ENCODE measurements around the gene LDAF1. TPM values are rescaled to one million over a fixed set of nuclear protein-coding genes. Genes with fewer than 3 reads are reported as not detected.
"Not testable (repeated sequence)": the region's sequence is repeated elsewhere in the genome, so short reads cannot be mapped to it uniquely, and the experiment has no call there.

LDAF1 gene
- polyA plus RNA-seq: 29.7 TPM

- Mint-ChIP-seq H3K4me3 (peak within 1 kb of the TSS; percentile 90 to 97 (median 94)), H3K4me1 (peaks cover 6 to 18% (median 10%) of the 10 kb centered on the region in 3 donors), H3K27me3 (no peaks in the 10 kb centered on the region)
These were observed at the start of gene LDAF1 for GRCh38 chr16:21158208-21159110. Gene LDAF1 (plus strand): TSS chr16:21158674. CDS start chr16:21161183, 2,509 bp downstream.

GRCh38 chr16:21115551-21115950 is 42.9 kb upstream of the LDAF1 start:
- not testable (repeated sequence) for H3K27ac Mint-ChIP-seq, H3K27me3 Mint-ChIP-seq, H3K36me3 Mint-ChIP-seq, H3K9me3 Mint-ChIP-seq
- H3K4me3 Mint-ChIP-seq: peak overlapping the region in 1 of 4 donors; percentile 74
- H3K4me1 Mint-ChIP-seq: peaks cover 9 to 18% (median 11%) of the 10 kb centered on the region in 3 donors

More at GRCh38 chr16:21158208-21159110, at the start of gene LDAF1:
- H3K27ac Mint-ChIP-seq: peak within 1 kb of the TSS; percentile 63 to 83 (median 73)
- no peaks in the 10 kb centered on the region for H3K9me3 Mint-ChIP-seq
- H3K36me3 Mint-ChIP-seq: peaks cover 5% of the 10 kb centered on the region

DNA sequence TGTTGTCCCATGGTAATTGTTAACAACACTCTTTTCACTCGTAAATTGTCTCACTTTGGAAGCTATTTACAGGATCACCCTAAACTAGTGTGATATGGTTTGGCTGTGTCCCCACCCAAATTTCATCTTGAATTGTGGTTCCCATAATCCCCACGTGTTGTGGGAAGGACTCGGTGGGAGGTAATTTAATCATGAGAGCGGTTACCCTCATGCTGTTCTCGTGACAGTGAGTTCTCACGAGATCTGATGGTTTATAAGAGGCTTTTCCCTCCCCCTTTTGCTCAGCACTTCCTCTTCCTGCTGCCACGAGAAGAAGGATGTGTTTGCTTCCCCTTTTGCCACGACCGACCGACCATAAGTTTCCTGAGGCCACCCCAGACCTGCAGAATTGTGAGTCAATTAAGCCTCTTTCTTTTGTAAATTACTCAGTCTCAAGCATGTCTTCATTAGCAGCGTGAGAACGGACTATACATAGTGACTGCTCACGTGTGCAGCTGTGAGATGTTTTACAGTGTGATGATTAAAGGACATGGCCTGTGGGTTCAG is 42.3 kb upstream of the LDAF1 start:
- Mint-ChIP-seq H3K4me1 (peaks cover 9 to 18% (median 11%) of the 10 kb centered on the region in 3 donors), H3K9me3 (peaks cover 2 to 7% (median 6%) of the 10 kb centered on the region in 3 donors), H3K36me3 (peaks cover 12% of the 10 kb centered on the region), H3K4me3 (peak overlapping the region; percentile 33 to 94 (median 82)), H3K27me3 (peaks cover 1% of the 10 kb centered on the region), H3K27ac (peak overlapping the region in 2 of 3 donors; percentile 82 to 94)

DNA sequence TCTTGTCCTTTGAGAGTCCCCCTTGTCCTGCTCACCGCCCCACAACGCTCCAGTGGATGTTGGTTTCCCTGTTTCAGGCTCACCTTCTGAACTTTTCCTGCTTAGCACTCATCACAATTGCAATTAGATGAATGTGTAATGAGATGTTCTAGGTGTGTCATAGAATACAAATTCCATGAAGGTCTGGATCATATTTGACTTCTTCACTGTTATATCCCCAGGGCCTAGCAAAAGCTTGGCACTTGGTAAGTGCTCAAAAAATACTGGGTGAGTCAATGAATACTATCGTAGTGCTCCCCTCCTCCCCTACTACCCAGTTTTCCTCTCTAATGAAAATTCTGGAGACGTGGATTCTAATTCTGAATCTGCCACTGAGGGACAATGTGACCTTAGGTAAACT is 40.9 kb upstream of the LDAF1 start:
- peak overlapping the region in 3 of 4 donors; percentile 25 to 49 (median 39) for H3K4me3 Mint-ChIP-seq
- H3K27me3 Mint-ChIP-seq: no peaks in the 10 kb centered on the region
- H3K4me1 Mint-ChIP-seq: peaks cover 9 to 16% (median 11%) of the 10 kb centered on the region in 3 donors
- H3K27ac Mint-ChIP-seq: peak overlapping the region in 1 of 3 donors; percentile 16
- H3K9me3 Mint-ChIP-seq: peaks cover 0 to 6% (median 4%) of the 10 kb centered on the region in 3 donors
- H3K36me3 Mint-ChIP-seq: peaks cover 13% of the 10 kb centered on the region

GRCh38 chr16:21120976-21121520 is 37.4 kb upstream of the LDAF1 start:
- Mint-ChIP-seq H3K4me3 (no peak overlapping the region), H3K27ac (no peak overlapping the region), H3K9me3 (peaks cover 0 to 6% (median 4%) of the 10 kb centered on the region in 3 donors), H3K27me3 (no peaks in the 10 kb centered on the region), H3K36me3 (peaks cover 18% of the 10 kb centered on the region), H3K4me1 (peaks cover 8 to 17% (median 11%) of the 10 kb centered on the region in 3 donors)

DNA sequence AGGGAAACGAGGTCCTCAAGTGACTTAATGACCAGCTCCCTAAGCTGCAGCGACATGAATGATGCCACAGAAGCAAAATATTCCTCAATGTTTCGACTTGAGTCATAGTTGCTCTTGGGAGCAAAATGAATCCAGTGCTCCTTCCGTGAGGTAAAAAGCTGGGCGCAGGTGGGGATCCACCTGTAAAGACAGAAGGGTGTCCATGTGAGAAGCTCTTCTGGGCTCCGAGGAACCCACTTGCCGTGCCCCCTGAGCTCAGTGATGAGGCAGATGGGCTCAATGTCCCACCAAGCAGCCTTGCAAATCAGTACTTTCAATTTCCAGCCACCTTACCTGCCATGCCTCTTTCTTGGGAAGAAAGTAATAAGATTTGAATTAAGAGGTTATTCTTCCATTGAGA is 33.3 kb upstream of the LDAF1 start:
- Mint-ChIP-seq H3K27me3 (no peaks in the 10 kb centered on the region), H3K4me1 (peaks cover 0 to 2% (median 0%) of the 10 kb centered on the region in 3 donors), H3K36me3 (peaks cover 11% of the 10 kb centered on the region), H3K9me3 (no peaks in the 10 kb centered on the region), H3K4me3 (no peak overlapping the region), H3K27ac (no peak overlapping the region)

DNA sequence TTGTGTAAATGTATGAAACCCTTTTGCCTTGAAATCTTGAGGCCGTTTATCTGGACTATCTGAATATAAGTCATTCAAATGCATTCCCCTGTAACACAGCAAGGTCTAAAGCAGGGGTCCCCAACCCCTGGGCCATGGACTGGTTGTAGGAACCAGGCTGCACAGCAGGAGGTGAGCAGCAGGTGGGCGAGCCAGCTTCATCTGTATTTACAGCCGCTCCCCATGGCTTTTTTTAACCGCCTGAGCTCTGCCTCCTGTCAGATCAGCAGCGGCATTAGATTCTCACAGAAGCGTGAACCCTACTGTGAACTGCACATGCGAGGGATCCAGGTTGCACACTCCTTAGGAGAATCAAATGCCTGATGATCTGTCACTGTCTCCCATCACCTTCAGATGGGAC is 32.0 kb upstream of the LDAF1 start:
- Mint-ChIP-seq H3K27me3 (no peaks in the 10 kb centered on the region), H3K36me3 (peaks cover 6% of the 10 kb centered on the region), H3K4me3 (no peak overlapping the region), H3K4me1 (peaks cover 0 to 2% (median 0%) of the 10 kb centered on the region in 3 donors), H3K27ac (no peak overlapping the region), H3K9me3 (no peaks in the 10 kb centered on the region)

- no peaks in the 10 kb centered on the region for H3K9me3 Mint-ChIP-seq
- no peak overlapping the region for H3K27ac Mint-ChIP-seq
- peaks cover 5% of the 10 kb centered on the region for H3K36me3 Mint-ChIP-seq
- H3K4me3 Mint-ChIP-seq: no peak overlapping the region
- peaks cover 0 to 2% (median 0%) of the 10 kb centered on the region in 3 donors for H3K4me1 Mint-ChIP-seq
- no peaks in the 10 kb centered on the region for H3K27me3 Mint-ChIP-seq
These were observed 29.5 kb upstream of the LDAF1 start for GRCh38 chr16:21128991-21129390.

GRCh38 chr16:21130811-21131210 is 27.7 kb upstream of the LDAF1 start:
- H3K9me3 Mint-ChIP-seq: no peaks in the 10 kb centered on the region
- no peaks in the 10 kb centered on the region for H3K27me3 Mint-ChIP-seq
- no peaks in the 10 kb centered on the region for H3K4me1 Mint-ChIP-seq
- H3K36me3 Mint-ChIP-seq: peaks cover 3% of the 10 kb centered on the region
- no peak overlapping the region for H3K27ac Mint-ChIP-seq
- H3K4me3 Mint-ChIP-seq: no peak overlapping the region

GRCh38 chr16:21134053-21134452 is 24.4 kb upstream of the LDAF1 start:
- Mint-ChIP-seq H3K4me1 (peaks cover 0 to 3% (median 0%) of the 10 kb centered on the region in 3 donors), H3K9me3 (no peaks in the 10 kb centered on the region), H3K27me3 (no peaks in the 10 kb centered on the region), H3K27ac (no peak overlapping the region), H3K4me3 (no peak overlapping the region), H3K36me3 (peaks cover 5% of the 10 kb centered on the region)

DNA sequence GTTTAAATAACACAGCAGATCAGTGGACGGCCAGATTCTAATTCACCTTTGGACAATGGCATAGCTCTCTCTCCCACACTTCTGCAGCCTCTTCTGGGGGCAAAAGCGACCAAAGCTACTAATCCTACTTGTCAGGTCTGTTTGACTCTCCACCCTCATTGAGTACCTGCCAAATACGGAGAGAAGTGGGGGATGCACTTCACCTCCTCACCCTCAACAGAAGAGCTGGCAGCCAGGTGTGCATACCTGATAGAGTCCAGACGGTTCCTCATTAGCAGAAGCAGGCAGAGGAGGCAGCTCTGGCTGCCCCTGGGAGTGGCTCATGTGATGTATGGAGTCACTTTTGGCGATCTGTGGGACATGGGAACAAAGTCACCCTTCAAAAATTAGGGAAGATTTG is 12.7 kb upstream of the LDAF1 start:
- Mint-ChIP-seq H3K27me3 (no peaks in the 10 kb centered on the region), H3K36me3 (peaks cover 3% of the 10 kb centered on the region), H3K4me3 (no peak overlapping the region), H3K4me1 (peaks cover 0 to under 1% (median 0%) of the 10 kb centered on the region in 3 donors), H3K9me3 (peaks cover 0 to 15% (median 7%) of the 10 kb centered on the region in 3 donors), H3K27ac (no peak overlapping the region)

GRCh38 chr16:21150375-21151001 is 8.0 kb upstream of the LDAF1 start, which contains the start of gene DNAH3:
Gene DNAH3 (minus strand): TSS chr16:21150846. CDS start chr16:21150319, 527 bp downstream.
- Mint-ChIP-seq H3K27me3 (no peaks in the 10 kb centered on the region), H3K4me3 (no peak within 1 kb of the TSS), H3K9me3 (no peaks in the 10 kb centered on the region), H3K4me1 (peaks cover 0 to 2% (median 0%) of the 10 kb centered on the region in 3 donors), H3K36me3 (no peaks in the 10 kb centered on the region), H3K27ac (no peak within 1 kb of the TSS)

- not testable (repeated sequence) for H3K27me3 Mint-ChIP-seq, H3K4me3 Mint-ChIP-seq, H3K4me1 Mint-ChIP-seq
These were observed 6.1 kb upstream of the LDAF1 start for GRCh38 chr16:21152160-21153030.

GRCh38 chr16:21153124-21153729 is 5.2 kb upstream of the LDAF1 start:
- H3K9me3 Mint-ChIP-seq, H3K36me3 Mint-ChIP-seq, H3K27me3 Mint-ChIP-seq, H3K27ac Mint-ChIP-seq, H3K4me3 Mint-ChIP-seq, H3K4me1 Mint-ChIP-seq: not testable (repeated sequence)

More at GRCh38 chr16:21152160-21153030, 6.1 kb upstream of the LDAF1 start:
- H3K27ac Mint-ChIP-seq, H3K9me3 Mint-ChIP-seq, H3K36me3 Mint-ChIP-seq: not testable (repeated sequence)

All from IgD-negative memory B cell (primary cell).